Measurements from ENCODE around the gene ADAMTS18. TPM values are rescaled to one million over a fixed set of nuclear protein-coding genes. Genes with fewer than 3 reads are reported as not detected.

Gene ADAMTS18
- total RNA-seq, 1 donor from 2014 or later: 2.5 TPM

DNA sequence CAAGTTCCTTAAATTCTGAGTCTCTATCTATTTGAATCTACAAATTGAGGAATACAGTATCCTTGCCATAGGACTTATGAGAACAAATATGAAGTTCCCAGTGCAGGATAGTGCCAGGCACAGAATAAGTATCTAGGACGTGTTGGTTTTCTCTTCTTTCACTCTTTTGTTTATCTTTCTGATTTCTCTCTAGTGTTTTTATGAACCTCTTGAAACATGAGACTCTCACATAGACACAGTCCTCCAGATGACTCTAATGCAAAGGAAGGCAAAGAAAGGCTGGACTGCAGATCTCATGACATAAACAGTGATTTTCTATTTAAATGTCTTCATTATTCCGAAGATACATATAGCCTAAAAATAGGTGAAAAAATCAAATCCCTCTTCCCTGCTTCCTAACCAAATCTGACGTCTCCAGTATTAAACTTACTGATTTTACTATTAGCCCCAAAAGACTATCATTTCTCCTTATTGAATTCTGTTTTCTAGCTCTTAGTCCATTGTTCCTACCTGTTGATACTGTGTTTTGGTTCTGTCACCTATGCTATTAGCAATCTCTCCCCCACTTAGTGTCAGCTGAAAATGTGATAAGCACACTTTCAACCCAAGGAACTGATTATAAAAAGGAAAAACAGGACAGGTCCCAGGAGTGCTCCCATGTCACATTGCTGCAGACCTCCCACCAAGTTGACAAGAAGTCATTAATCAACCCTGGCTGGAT, 24.9 kb upstream of the ADAMTS18 start:
- Mint-ChIP-seq H3K36me3 (ENCODE audit: low read depth, unreplicated experiment) (no peaks in the 10 kb centered on the region), H3K4me1 (ENCODE audit: low read depth, unreplicated experiment) (peaks cover 4% of the 10 kb centered on the region), H3K27me3 (ENCODE audit: low read depth, unreplicated experiment) (peaks cover 2% of the 10 kb centered on the region), H3K27ac (ENCODE audit: unreplicated experiment) (no peak overlapping the region), H3K4me3 (ENCODE audit: unreplicated experiment) (no peak overlapping the region), H3K9me3 (ENCODE audit: unreplicated experiment) (no peaks in the 10 kb centered on the region)
- Histone ChIP-seq H3K4me2 (ENCODE audit: low read length) (no peak overlapping the region), H2AFZ (ENCODE audit: low read depth, low read length) (no peak overlapping the region), H3K4me3 (ENCODE audit: insufficient read depth, low read depth, low read length) (no peak overlapping the region), H3K9ac (ENCODE audit: low read length) (no peak overlapping the region), H4K20me1 (ENCODE audit: insufficient read depth, low read length) (no peaks in the 10 kb centered on the region), H3K79me2 (ENCODE audit: insufficient read depth, low read length) (no peaks in the 10 kb centered on the region), H3K4me1 (ENCODE audit: insufficient read depth, low read length) (peaks cover 4% of the 10 kb centered on the region), H3K27ac (ENCODE audit: low read depth, low read length) (no peak overlapping the region), H3K9me3 (ENCODE audit: insufficient read depth, low read depth, low read length) (no peaks in the 10 kb centered on the region), H3K36me3 (ENCODE audit: insufficient read depth, low read length) (no peaks in the 10 kb centered on the region), H3K27me3 (ENCODE audit: insufficient read depth, low read length) (no peaks in the 10 kb centered on the region)
- FAIRE-seq (no peak), DNase-seq (ENCODE audit: low read depth) (no peak)
- no peak for TF ChIP-seq EZH2 (IDR thresholded peaks at IDR 0.05; ENCODE audit: insufficient read depth, low read length)
- TF ChIP-seq, protein P1, sequence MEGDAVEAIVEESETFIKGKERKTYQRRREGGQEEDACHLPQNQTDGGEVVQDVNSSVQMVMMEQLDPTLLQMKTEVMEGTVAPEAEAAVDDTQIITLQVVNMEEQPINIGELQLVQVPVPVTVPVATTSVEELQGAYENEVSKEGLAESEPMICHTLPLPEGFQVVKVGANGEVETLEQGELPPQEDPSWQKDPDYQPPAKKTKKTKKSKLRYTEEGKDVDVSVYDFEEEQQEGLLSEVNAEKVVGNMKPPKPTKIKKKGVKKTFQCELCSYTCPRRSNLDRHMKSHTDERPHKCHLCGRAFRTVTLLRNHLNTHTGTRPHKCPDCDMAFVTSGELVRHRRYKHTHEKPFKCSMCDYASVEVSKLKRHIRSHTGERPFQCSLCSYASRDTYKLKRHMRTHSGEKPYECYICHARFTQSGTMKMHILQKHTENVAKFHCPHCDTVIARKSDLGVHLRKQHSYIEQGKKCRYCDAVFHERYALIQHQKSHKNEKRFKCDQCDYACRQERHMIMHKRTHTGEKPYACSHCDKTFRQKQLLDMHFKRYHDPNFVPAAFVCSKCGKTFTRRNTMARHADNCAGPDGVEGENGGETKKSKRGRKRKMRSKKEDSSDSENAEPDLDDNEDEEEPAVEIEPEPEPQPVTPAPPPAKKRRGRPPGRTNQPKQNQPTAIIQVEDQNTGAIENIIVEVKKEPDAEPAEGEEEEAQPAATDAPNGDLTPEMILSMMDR (IDR thresholded peaks at IDR 0.05; ENCODE audit: insufficient read depth, low read depth, low read length): no peak

DNA sequence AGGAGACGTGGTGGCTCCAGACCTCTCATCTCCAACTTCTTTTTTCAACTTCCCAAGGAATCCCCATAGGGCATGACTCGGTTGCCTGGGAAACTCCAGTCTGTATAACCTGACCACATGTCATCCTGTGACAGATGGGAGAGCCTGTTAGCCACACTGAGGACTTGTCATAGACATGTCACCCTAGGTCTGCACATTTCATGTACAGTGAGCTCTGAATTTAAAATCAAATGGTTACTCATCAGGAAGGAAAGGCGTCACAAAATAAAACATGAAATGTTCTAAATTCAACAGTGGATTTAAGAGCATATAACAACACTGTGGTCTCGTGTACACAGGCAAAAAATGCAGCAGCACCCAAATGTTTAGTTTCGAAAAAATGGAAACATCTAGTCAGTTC, 22.2 kb upstream of the ADAMTS18 start:
- Mint-ChIP-seq H3K36me3 (ENCODE audit: low read depth, unreplicated experiment) (no peaks in the 10 kb centered on the region), H3K4me3 (ENCODE audit: unreplicated experiment) (no peak overlapping the region), H3K4me1 (ENCODE audit: low read depth, unreplicated experiment) (no peaks in the 10 kb centered on the region), H3K27me3 (ENCODE audit: low read depth, unreplicated experiment) (peaks cover 2% of the 10 kb centered on the region), H3K27ac (ENCODE audit: unreplicated experiment) (no peak overlapping the region), H3K9me3 (ENCODE audit: unreplicated experiment) (no peaks in the 10 kb centered on the region)
- peak overlapping the region; percentile 19 for H3K4me2 ChIP-seq (ENCODE audit: low read length)
- no peak overlapping the region for H3K27ac ChIP-seq (ENCODE audit: low read depth, low read length)
- H4K20me1 ChIP-seq (ENCODE audit: insufficient read depth, low read length): no peaks in the 10 kb centered on the region
- no peak overlapping the region for H3K9ac ChIP-seq (ENCODE audit: low read length)
- FAIRE-seq: no peak
- H3K9me3 ChIP-seq (ENCODE audit: insufficient read depth, low read depth, low read length): no peaks in the 10 kb centered on the region
- TF ChIP-seq, protein P1 (IDR thresholded peaks at IDR 0.05; ENCODE audit: insufficient read depth, low read depth, low read length): no peak
- TF ChIP-seq EZH2 (IDR thresholded peaks at IDR 0.05; ENCODE audit: insufficient read depth, low read length): no peak
- H3K79me2 ChIP-seq (ENCODE audit: insufficient read depth, low read length): no peaks in the 10 kb centered on the region
- peaks cover 4% of the 10 kb centered on the region for H3K4me1 ChIP-seq (ENCODE audit: insufficient read depth, low read length)
- H3K36me3 ChIP-seq (ENCODE audit: insufficient read depth, low read length): no peaks in the 10 kb centered on the region
- no peak overlapping the region for H3K4me3 ChIP-seq (ENCODE audit: insufficient read depth, low read depth, low read length)
- H2AFZ ChIP-seq (ENCODE audit: low read depth, low read length): no peak overlapping the region
- peak; percentile 2 for DNase-seq (ENCODE audit: low read depth)
- no peaks in the 10 kb centered on the region for H3K27me3 ChIP-seq (ENCODE audit: insufficient read depth, low read length)

DNA sequence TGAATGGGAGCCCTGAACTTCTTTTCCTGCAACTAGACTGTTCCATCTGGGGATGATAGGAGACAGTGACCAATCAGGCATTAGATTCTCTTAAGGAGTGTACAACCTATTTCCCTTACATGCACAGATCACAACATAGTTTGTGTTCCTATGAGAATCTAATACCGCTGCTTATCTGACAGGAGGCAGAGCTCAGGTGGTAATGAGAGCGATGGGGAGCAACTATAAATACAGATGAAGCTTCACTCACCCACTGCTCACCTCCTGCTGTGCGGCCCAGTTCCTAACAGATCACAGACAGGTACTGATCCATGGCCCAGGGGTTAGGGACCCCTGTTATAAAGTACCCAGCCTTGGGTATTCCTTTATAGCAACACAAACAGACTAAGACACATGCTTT, 17.4 kb upstream of the ADAMTS18 start:
- H3K4me2 ChIP-seq (ENCODE audit: low read length): no peak overlapping the region
- Mint-ChIP-seq H3K4me3 (ENCODE audit: unreplicated experiment) (no peak overlapping the region), H3K27ac (ENCODE audit: unreplicated experiment) (no peak overlapping the region), H3K27me3 (ENCODE audit: low read depth, unreplicated experiment) (peaks cover 12% of the 10 kb centered on the region), H3K4me1 (ENCODE audit: low read depth, unreplicated experiment) (no peaks in the 10 kb centered on the region), H3K36me3 (ENCODE audit: low read depth, unreplicated experiment) (no peaks in the 10 kb centered on the region), H3K9me3 (ENCODE audit: unreplicated experiment) (peaks cover 2% of the 10 kb centered on the region)
- no peak for FAIRE-seq
- H3K79me2 ChIP-seq (ENCODE audit: insufficient read depth, low read length): no peaks in the 10 kb centered on the region
- H4K20me1 ChIP-seq (ENCODE audit: insufficient read depth, low read length): no peaks in the 10 kb centered on the region
- no peak overlapping the region for H2AFZ ChIP-seq (ENCODE audit: low read depth, low read length)
- no peaks in the 10 kb centered on the region for H3K9me3 ChIP-seq (ENCODE audit: insufficient read depth, low read depth, low read length)
- H3K4me1 ChIP-seq (ENCODE audit: insufficient read depth, low read length): peaks cover 4% of the 10 kb centered on the region
- H3K4me3 ChIP-seq (ENCODE audit: insufficient read depth, low read depth, low read length): no peak overlapping the region
- no peak for DNase-seq (ENCODE audit: low read depth)
- no peak overlapping the region for H3K9ac ChIP-seq (ENCODE audit: low read length)
- H3K36me3 ChIP-seq (ENCODE audit: insufficient read depth, low read length): no peaks in the 10 kb centered on the region
- no peaks in the 10 kb centered on the region for H3K27me3 ChIP-seq (ENCODE audit: insufficient read depth, low read length)
- H3K27ac ChIP-seq (ENCODE audit: low read depth, low read length): no peak overlapping the region
- TF ChIP-seq, protein P1 (IDR thresholded peaks at IDR 0.05; ENCODE audit: insufficient read depth, low read depth, low read length): no peak
- no peak for TF ChIP-seq EZH2 (IDR thresholded peaks at IDR 0.05; ENCODE audit: insufficient read depth, low read length)
